ENCODE results near the gene SLC26A1.
"Not testable (repeated sequence)": the region's sequence is repeated elsewhere in the genome, so short reads cannot be mapped to it uniquely, and the experiment has no call there.

Gene SLC26A1

DNA sequence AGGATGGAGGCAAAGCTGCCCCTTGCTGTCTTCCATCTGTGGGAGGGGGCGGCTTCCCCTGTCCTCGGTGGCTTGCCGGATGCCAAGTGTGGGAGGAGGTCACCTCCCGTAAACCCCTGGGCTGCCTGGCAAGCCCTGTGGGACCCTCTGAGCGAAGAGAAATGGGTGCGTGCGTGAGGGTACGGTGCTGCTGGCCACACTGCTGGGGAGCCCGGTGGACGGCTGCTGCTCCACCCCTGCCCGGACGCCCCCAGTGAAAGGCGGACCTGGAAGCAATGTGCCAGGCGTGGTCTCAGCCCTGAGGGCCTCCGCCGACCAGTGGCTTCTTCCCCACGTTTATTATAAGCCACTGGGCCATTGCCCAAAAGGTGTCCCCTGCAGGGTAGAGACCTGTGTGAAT, 10.9 kb downstream of the SLC26A1 start:
- no peak overlapping the region for H3K4me3 ChIP-seq (ENCODE audit: insufficient read depth, low read length, poor library complexity, severe bottlenecking)
- no peaks in the 10 kb centered on the region for H3K9me3 ChIP-seq (ENCODE audit: insufficient read depth, low read length)
- no peaks in the 10 kb centered on the region for H3K27me3 ChIP-seq (ENCODE audit: low read length)
- H3K27ac ChIP-seq (ENCODE audit: low read depth, low read length): no peak overlapping the region
- H3K9me2 ChIP-seq (replicated peaks; ENCODE audit: insufficient read depth, low read length): no peaks in the 10 kb centered on the region
- no peaks in the 10 kb centered on the region for H4K20me1 ChIP-seq (ENCODE audit: low read depth, low read length)
- no peak overlapping the region for H2AFZ ChIP-seq (ENCODE audit: low read depth, low read length, severe bottlenecking)
- peaks cover 5% of the 10 kb centered on the region; the same call in 1 of the 2 replicates for H3F3A ChIP-seq (ENCODE audit: insufficient read depth)
- no peaks in the 10 kb centered on the region for H3K36me3 ChIP-seq (ENCODE audit: low read length)
- TF ChIP-seq CTCF (IDR thresholded peaks at IDR 0.05; ENCODE audit: insufficient read depth, low read length, poor library complexity, severe bottlenecking): no peak
- no peak for TF ChIP-seq EZH2phosphoT487 (conservative IDR thresholded peaks at IDR 0.05; ENCODE audit: low read length)
- no peak overlapping the region for H3K4me2 ChIP-seq (ENCODE audit: low read depth, low read length, poor library complexity, severe bottlenecking)
- H3K9ac ChIP-seq (ENCODE audit: low read length): no peak overlapping the region
- H3K79me2 ChIP-seq (ENCODE audit: insufficient read depth, low read length): no peaks in the 10 kb centered on the region

DNA sequence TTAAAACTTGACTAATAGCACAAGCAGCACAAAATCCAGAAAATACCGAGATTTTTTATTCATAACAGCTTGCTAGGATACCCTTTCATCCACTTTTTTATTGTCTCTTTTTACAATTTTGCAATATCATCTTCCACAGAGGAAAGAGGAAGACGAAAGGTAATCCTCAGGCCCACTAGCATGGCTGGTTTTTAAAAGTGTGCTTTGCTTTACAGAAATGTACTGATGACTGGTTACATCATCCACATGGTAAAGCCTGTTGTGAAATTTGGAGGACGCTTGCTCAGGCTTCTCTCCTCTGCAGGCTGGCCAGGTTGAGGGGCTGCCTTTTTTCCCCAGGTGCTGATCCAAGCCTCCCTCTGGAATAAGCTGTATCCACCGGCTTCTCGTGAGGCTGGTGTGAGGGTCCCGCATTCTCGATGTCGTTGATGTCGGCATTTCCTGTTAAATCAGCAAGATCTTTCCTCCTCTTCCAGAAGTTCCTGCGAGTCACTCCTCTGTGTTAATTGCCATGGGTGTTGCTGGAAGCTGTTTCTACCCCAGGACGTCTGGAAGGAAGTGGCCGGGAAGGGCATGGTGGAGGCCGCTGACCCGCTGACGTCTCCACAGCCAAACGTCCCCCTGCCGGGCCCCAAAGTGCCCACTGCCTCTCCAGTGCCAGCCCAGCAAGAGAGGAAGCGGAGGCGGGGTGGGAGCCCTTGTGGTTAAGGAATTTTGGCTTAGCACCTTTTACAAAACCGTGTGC, 14.1 kb downstream of the SLC26A1 start:
- Histone ChIP-seq H3K79me2 (ENCODE audit: insufficient read depth, low read length) (no peaks in the 10 kb centered on the region), H3K36me3 (ENCODE audit: low read length) (no peaks in the 10 kb centered on the region), H3F3A (ENCODE audit: insufficient read depth) (no peaks in the 10 kb centered on the region), H3K4me2 (ENCODE audit: low read depth, low read length, poor library complexity, severe bottlenecking) (no peak overlapping the region), H3K9me3 (ENCODE audit: insufficient read depth, low read length) (no peaks in the 10 kb centered on the region), H3K9me2 (replicated peaks; ENCODE audit: insufficient read depth, low read length) (no peaks in the 10 kb centered on the region), H3K27ac (ENCODE audit: low read depth, low read length) (no peak overlapping the region), H3K27me3 (ENCODE audit: low read length) (no peaks in the 10 kb centered on the region), H2AFZ (ENCODE audit: low read depth, low read length, severe bottlenecking) (no peak overlapping the region), H3K4me3 (ENCODE audit: insufficient read depth, low read length, poor library complexity, severe bottlenecking) (no peak overlapping the region), H4K20me1 (ENCODE audit: low read depth, low read length) (no peaks in the 10 kb centered on the region), H3K9ac (ENCODE audit: low read length) (no peak overlapping the region)
- TF ChIP-seq EZH2phosphoT487 (conservative IDR thresholded peaks at IDR 0.05; ENCODE audit: low read length) (no peak), CTCF (IDR thresholded peaks at IDR 0.05; ENCODE audit: insufficient read depth, low read length, poor library complexity, severe bottlenecking) (no peak)

DNA sequence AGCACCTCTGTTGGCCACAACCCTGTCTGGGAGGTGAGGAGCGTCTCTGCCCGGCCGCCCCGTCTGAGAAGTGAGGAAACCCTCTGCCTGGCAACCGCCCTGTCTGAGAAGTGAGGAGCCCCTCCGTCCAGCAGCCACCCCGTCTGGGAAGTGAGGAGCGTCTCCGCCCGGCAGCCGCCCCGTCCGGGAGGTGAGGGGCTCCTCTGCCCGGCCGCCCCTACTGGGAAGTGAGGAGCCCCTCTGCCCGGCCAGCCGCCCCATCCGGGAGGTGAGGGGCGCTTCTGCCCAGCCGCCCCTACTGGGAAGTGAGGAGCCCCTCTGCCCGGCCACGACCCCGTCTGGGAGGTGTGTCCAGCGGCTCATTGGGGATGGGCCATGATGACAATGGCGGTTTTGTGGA, 17.2 kb downstream of the SLC26A1 start:
- not testable (repeated sequence) for H3K9ac ChIP-seq (ENCODE audit: low read length); H2AFZ ChIP-seq (ENCODE audit: low read depth, low read length, severe bottlenecking); H3K4me3 ChIP-seq (ENCODE audit: insufficient read depth, low read length, poor library complexity, severe bottlenecking); H3K4me2 ChIP-seq (ENCODE audit: low read depth, low read length, poor library complexity, severe bottlenecking); H3K27me3 ChIP-seq (ENCODE audit: low read length); H3F3A ChIP-seq (ENCODE audit: insufficient read depth); H3K36me3 ChIP-seq (ENCODE audit: low read length); H4K20me1 ChIP-seq (ENCODE audit: low read depth, low read length); H3K27ac ChIP-seq (ENCODE audit: low read depth, low read length); H3K79me2 ChIP-seq (ENCODE audit: insufficient read depth, low read length); H3K9me3 ChIP-seq (ENCODE audit: insufficient read depth, low read length); H3K9me2 ChIP-seq (replicated peaks; ENCODE audit: insufficient read depth, low read length)

DNA sequence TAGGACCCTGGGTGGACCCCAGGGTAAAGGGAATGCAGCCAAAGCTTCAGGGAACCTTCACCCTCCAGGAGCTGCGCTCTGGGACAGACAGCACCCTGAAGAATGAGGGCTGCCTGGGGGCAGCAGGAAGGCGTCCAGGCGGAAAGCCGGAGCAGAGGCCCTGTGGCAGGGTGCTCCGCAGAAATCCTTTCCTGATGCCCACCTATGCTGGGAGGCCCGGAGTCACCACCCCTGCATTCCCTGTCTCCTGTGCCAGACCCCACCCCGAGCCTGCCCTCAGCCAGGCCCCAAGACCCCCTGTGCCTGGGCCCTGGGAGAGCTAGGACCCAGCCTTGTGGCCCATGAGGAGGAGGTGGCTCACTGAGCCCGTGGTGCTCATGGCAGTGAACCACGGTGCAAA, 18.5 kb downstream of the SLC26A1 start:
- TF ChIP-seq EZH2phosphoT487 (conservative IDR thresholded peaks at IDR 0.05; ENCODE audit: low read length) (no peak), CTCF (IDR thresholded peaks at IDR 0.05; ENCODE audit: insufficient read depth, low read length, poor library complexity, severe bottlenecking) (no peak)
- Histone ChIP-seq H4K20me1 (ENCODE audit: low read depth, low read length) (no peaks in the 10 kb centered on the region), H3K27ac (ENCODE audit: low read depth, low read length) (no peak overlapping the region), H3K9me3 (ENCODE audit: insufficient read depth, low read length) (no peaks in the 10 kb centered on the region), H3K4me2 (ENCODE audit: low read depth, low read length, poor library complexity, severe bottlenecking) (no peak overlapping the region), H3K4me3 (ENCODE audit: insufficient read depth, low read length, poor library complexity, severe bottlenecking) (no peak overlapping the region), H3K27me3 (ENCODE audit: low read length) (no peaks in the 10 kb centered on the region), H2AFZ (ENCODE audit: low read depth, low read length, severe bottlenecking) (no peak overlapping the region), H3F3A (ENCODE audit: insufficient read depth) (no peaks in the 10 kb centered on the region), H3K9me2 (replicated peaks; ENCODE audit: insufficient read depth, low read length) (no peaks in the 10 kb centered on the region), H3K79me2 (ENCODE audit: insufficient read depth, low read length) (no peaks in the 10 kb centered on the region), H3K36me3 (ENCODE audit: low read length) (no peaks in the 10 kb centered on the region), H3K9ac (ENCODE audit: low read length) (no peak overlapping the region)

Data from SU-DHL-6 (cell line).